Parathyroid adenoma (tissue), 2 donors: Measurements from ENCODE around the gene LAMA5.

Experiments
- H2AFZ ChIP-seq: fragments of 300-600 bp; sonication (generic); one replicate; pipeline ENCODE4 v1.7.0; 2017; ENCODE audit warnings: antibody characterized with exemption, mild to moderate bottlenecking
- H3K27ac ChIP-seq: fragments of 300-600 bp; sonication (generic); one replicate; pipeline ENCODE4 v1.7.0; 2017
- H3K27me3 ChIP-seq: fragments of 300-600 bp; sonication (generic); one replicate; pipeline ENCODE4 v1.7.0; 2017; ENCODE audit warnings: low read length; ENCODE audit not compliant: control insufficient read depth, insufficient read depth
- H3K36me3 ChIP-seq: fragments of 300-600 bp; sonication (generic); one replicate; pipeline ENCODE4 v1.7.0; 2017; ENCODE audit warnings: low read length; ENCODE audit not compliant: control insufficient read depth, insufficient read depth
- H3K4me1 ChIP-seq: fragments of 300-600 bp; sonication (generic); one replicate; pipeline ENCODE4 v1.7.0; 2017; ENCODE audit warnings: control low read depth
- H3K4me2 ChIP-seq: fragments of 300-600 bp; sonication (generic); one replicate; pipeline ENCODE4 v1.7.0; 2017; ENCODE audit warnings: low read length
- H3K4me3 ChIP-seq: fragments of 300-600 bp; sonication (generic); one replicate; pipeline ENCODE4 v1.7.0; 2017; ENCODE audit warnings: low read depth, low read length
- H3K79me2 ChIP-seq: fragments of 300-600 bp; sonication (generic); one replicate; pipeline ENCODE4 v1.7.0; 2017; ENCODE audit warnings: control low read depth
- H3K9ac ChIP-seq: fragments of 300-600 bp; sonication (generic); one replicate; pipeline ENCODE4 v1.7.0; 2017; ENCODE audit warnings: mild to moderate bottlenecking
- H3K9me3 ChIP-seq: fragments of 300-600 bp; sonication (generic); one replicate; pipeline ENCODE4 v1.7.0; 2017; ENCODE audit warnings: low read length; ENCODE audit not compliant: control insufficient read depth
- TF ChIP-seq, protein P1 (sequence below): fragments of 300-600 bp; sonication (generic); IDR thresholded peaks from one replicate; pipeline ENCODE4 v1.7.0; 2017; ENCODE audit warnings: antibody characterized with exemption, mild to moderate bottlenecking
- donor health status: primary hyperparathyroidism.

The LAMA5 gene

DNA sequence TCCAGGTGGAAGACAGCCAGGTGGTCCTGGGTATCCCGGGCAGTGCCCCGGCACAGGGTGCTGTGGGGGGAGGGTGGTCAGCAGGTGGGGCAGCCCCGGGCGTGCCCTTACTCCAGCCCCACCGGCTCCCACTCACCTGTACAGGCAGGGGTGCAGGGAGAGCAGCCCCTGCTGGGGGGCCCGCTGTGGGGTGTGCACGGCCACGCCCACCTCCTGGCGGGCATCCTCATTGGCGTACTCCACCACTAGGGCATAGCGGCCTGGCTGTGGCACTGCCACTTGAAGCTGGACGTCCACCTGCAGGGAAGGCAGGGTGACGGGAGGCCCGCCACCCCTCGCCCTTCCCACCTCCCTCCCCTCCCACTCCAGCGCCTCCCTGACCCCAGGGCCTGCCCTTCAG, 34.7 kb downstream of the LAMA5 start:
- H3K36me3 ChIP-seq, result no peaks in the 10 kb centered on the region
- TF ChIP-seq, protein P1, sequence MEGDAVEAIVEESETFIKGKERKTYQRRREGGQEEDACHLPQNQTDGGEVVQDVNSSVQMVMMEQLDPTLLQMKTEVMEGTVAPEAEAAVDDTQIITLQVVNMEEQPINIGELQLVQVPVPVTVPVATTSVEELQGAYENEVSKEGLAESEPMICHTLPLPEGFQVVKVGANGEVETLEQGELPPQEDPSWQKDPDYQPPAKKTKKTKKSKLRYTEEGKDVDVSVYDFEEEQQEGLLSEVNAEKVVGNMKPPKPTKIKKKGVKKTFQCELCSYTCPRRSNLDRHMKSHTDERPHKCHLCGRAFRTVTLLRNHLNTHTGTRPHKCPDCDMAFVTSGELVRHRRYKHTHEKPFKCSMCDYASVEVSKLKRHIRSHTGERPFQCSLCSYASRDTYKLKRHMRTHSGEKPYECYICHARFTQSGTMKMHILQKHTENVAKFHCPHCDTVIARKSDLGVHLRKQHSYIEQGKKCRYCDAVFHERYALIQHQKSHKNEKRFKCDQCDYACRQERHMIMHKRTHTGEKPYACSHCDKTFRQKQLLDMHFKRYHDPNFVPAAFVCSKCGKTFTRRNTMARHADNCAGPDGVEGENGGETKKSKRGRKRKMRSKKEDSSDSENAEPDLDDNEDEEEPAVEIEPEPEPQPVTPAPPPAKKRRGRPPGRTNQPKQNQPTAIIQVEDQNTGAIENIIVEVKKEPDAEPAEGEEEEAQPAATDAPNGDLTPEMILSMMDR, result no peak
- no peaks in the 10 kb centered on the region for H3K4me1 ChIP-seq
- no peaks in the 10 kb centered on the region for H3K9me3 ChIP-seq
- no peak overlapping the region for H3K27ac ChIP-seq
- H3K27me3 ChIP-seq, result no peaks in the 10 kb centered on the region
- H3K79me2 ChIP-seq, result peaks cover 3% of the 10 kb centered on the region
- no peak overlapping the region for H3K9ac ChIP-seq
- no peak overlapping the region for H3K4me3 ChIP-seq
- H3K4me2 ChIP-seq, result no peak overlapping the region
- H2AFZ ChIP-seq, result no peak overlapping the region

DNA sequence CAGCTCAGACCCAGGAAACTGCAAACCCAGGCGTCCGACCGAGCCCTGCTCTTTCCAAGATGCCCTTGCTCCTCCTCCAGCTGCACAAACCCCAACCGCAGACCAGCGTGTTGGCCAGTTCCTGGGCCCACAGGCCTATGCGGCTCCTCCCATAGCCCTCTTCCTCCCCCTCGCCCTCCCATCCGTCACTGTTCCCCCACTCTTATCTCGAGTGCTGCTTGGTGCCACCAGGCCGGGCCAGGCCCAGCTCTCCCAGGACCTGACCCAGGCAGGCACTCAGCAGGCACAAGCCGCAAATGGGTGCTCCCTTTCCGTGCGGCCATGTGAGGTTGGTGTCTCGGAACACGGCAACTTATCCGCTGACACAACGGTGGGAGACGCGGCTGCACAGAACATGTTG, 35.8 kb downstream of the LAMA5 start:
- Histone ChIP-seq H2AFZ (no peak overlapping the region), H3K27me3 (no peaks in the 10 kb centered on the region), H3K9ac (no peak overlapping the region), H3K4me1 (no peaks in the 10 kb centered on the region), H3K4me3 (no peak overlapping the region), H3K27ac (no peak overlapping the region), H3K36me3 (no peaks in the 10 kb centered on the region), H3K9me3 (no peaks in the 10 kb centered on the region), H3K4me2 (no peak overlapping the region), H3K79me2 (peaks cover 3% of the 10 kb centered on the region)
- TF ChIP-seq, protein P1, result no peak

DNA sequence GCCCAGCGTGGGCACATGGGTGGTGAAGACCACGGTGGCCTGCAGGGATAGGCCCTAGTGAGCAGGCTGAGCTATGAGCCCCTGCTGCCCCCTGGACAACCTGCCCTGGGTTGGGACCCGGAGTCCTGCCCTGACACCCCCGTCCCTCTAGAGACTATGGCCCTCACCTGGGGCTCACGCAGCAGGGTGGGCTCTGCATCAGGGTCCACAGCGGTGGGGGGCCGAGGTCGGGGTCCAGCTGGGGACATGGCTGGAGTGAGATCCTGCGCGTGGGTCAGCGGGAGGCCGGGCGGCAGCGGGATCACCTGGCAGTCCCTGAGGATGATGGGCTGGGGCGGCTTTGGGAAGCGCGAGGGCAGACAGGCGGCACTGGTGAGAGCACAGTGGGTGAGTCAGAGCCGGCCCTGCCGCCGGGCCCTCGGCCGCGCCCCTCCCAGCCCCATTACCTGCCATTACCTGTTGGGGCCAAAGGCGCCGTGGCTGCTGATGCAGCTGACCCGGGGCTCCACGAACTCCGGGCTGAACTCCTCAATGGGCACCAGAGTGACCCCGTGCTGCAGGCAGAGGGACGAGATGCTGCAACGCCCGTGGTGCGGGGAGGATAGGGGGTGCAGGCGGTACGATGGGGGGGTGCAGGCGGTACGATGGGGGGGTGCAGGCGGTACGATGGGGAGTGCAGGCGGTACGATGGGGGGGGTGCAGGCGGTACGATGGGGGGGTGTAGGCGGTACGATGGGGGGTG, 36.4 kb downstream of the LAMA5 start:
- Histone ChIP-seq H3K27ac (no peak overlapping the region), H3K36me3 (no peaks in the 10 kb centered on the region), H3K9ac (no peak overlapping the region)

DNA sequence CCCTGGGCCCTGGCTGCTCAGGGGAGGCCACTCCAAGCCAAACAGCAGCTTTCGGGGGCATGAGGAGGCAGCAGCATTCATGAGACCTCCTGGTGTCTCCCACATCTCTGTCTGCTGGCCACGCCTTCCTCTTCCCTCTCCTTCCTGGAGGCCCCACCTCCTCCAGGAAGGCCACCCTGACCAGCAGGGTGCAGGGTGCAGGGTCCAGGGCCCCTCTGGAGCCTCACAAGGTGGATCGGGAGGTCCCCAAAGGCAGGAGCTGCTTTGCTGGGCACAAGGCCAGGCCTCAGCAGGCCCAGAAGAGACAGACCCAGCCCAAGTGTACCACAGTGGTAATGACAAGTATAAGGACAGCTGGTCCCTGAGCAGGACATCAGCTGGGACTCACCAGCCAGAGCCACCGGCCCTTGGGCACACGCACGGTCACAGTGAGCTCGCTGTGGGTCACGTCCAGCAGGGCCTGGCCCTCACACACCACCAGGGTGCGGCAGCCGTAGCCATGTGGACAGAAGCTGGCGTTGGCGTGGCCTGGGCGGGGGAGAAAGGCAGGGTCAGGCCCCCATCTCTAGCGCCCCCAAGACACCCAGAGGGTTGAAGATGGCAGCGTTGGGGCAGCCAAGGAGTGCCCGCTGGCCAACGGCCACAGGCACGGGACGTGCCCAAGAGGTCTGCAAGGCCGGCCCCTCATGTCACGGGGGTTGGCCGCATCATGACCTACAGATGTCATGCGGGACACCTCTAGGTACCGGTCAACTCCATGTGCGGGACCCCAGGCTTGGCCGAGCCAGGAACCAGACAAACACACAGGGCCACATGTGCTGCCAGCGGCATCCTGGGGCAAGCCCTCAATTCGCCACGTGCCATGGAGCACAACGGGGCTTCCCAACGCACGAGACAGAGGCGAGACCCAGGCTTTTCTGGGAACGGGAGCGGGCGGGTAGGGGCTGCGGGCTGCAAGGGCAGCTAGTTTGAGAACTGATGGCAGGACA, 37.4 kb downstream of the LAMA5 start:
- H3K79me2 ChIP-seq, result no peaks in the 10 kb centered on the region
- H3K4me2 ChIP-seq, result no peak overlapping the region
- H3K27me3 ChIP-seq, result no peaks in the 10 kb centered on the region
- H3K9me3 ChIP-seq, result no peaks in the 10 kb centered on the region
- H3K4me3 ChIP-seq, result no peak overlapping the region
- TF ChIP-seq, protein P1, result no peak
- no peaks in the 10 kb centered on the region for H3K36me3 ChIP-seq
- H3K27ac ChIP-seq, result no peak overlapping the region
- no peak overlapping the region for H2AFZ ChIP-seq
- H3K4me1 ChIP-seq, result no peaks in the 10 kb centered on the region
- H3K9ac ChIP-seq, result no peak overlapping the region

More for the DNA sequence above, 36.4 kb downstream of the LAMA5 start:
- H3K4me2 ChIP-seq, result no peak overlapping the region
- no peaks in the 10 kb centered on the region for H3K79me2 ChIP-seq
- no peak overlapping the region for H3K4me3 ChIP-seq
- H3K27me3 ChIP-seq, result no peaks in the 10 kb centered on the region
- H2AFZ ChIP-seq, result no peak overlapping the region
- H3K9me3 ChIP-seq, result no peaks in the 10 kb centered on the region
- H3K4me1 ChIP-seq, result no peaks in the 10 kb centered on the region
- TF ChIP-seq, protein P1, result no peak
